Body of pancreas (tissue), 4 donors: Measurements from ENCODE around the gene ADAMTS15. TPM values are rescaled to one million over a fixed set of nuclear protein-coding genes. Genes with fewer than 3 reads are reported as not detected.

Experiments
- ATAC-seq: fragments of 150-250 bp; one replicate; pipeline ENCODE4 v1.9.1; 2016
- DNase-seq, 4 donors: peaks; one replicate each; pipeline ENCODE4 v3.0.0-alpha.2; 2019
- H3K27ac ChIP-seq, 4 donors: fragments of 200-600 bp; sonication (generic); 1 replicate in 3 of 4; 2 replicates in 1 of 4; pipeline versions ENCODE4 v1.5.1 to v1.6.1; 2016 to 2019; ENCODE audit warnings: mild to moderate bottlenecking in 1 of 4, mixed read lengths in 1 of 4, moderate library complexity in 1 of 4
- H3K27me3 ChIP-seq, 2 donors: fragments of 200-600 bp; sonication (generic); one replicate each; pipeline ENCODE4 v1.6.0; 2016; ENCODE audit warnings: mild to moderate bottlenecking in 1 of 2
- H3K36me3 ChIP-seq, 2 donors: fragments of 200-600 bp; sonication (generic); replicated peaks in 1 of 2; 2 replicates each; pipeline ENCODE4 v1.5.1; 2016; ENCODE audit warnings: low read depth in 2 of 2; ENCODE audit not compliant: insufficient read depth in 1 of 2
- H3K4me1 ChIP-seq: fragments of 200-600 bp; sonication (generic); one replicate; pipeline ENCODE4 v1.6.0; 2016
- H3K4me3 ChIP-seq, 2 donors: fragments of 200-600 bp; sonication (generic); 1 replicate in 1 of 2; 2 replicates in 1 of 2; pipeline ENCODE4 v1.5.1; 2016 to 2019
- H3K9me3 ChIP-seq, 3 donors: fragments of 200-600 bp; sonication (generic); 1 replicate in 2 of 3; 2 replicates in 1 of 3; pipeline ENCODE4 v1.5.1; 2016
- POLR2A ChIP-seq, 3 donors: fragments of 450-650 bp; IDR thresholded peaks; one replicate each; pipeline ENCODE4 v1.6.1; 2016; ENCODE audit warnings: antibody characterized with exemption in 3 of 3, mild to moderate bottlenecking in 2 of 3
- WGBS, 2 donors: methylation state at CpG; one replicate each; pipeline ENCODE4 v1.1.5; 2017; 5-methylcytosine and 5-hydroxymethylcytosine counted together
- intact Hi-C: fragments of 100-400 bp; cut with DNase I; formaldehyde crosslinking; loops from one replicate; pipeline ENCODE4 v1.15.1; 2023
- total RNA-seq, 2 donors: library from RNA; depleted of rRNA; stranded (reverse); fragments of >200 nt; gene quantifications; one replicate each; pipeline ENCODE4 v1.1.0, GENCODE V29; 2016
- TF ChIP-seq, protein P1 (sequence below), 7 experiments: fragments of 450-650 bp in 4 of 7; fragments of 200-600 bp in 3 of 7; sonication (generic) in 3 of 7; IDR thresholded peaks; one replicate each; pipeline ENCODE4 v1.5.1; 2016 to 2019; ENCODE audit warnings: antibody characterized with exemption in 7 of 7

ADAMTS15 gene
- total RNA-seq, 2 donors from 2014 or later = 0.52 to 5.3 TPM

DNA sequence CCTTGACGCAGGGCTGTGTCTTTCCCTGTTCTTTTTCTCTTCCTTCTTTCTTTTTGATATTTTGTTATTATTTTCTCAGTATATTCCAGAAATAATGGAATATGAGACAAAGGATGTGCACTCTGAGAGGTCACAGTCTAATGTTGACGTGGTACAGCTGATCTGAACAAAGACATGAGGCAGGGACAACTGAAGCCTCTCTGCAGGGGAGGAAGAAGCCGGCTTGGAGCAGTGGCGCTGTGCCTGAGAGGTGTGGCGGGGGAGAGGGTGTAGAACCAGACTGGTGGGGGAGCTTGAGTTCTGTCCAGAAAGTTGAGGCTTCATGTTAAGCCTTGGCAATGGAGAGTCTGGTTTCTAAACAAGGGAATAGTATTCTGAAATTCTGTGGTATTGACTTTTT, 34.7 kb downstream of the ADAMTS15 start:
- Histone ChIP-seq H3K36me3 (no peaks in the 10 kb centered on the region), H3K9me3 (no peaks in the 10 kb centered on the region), H3K4me3 (no peak overlapping the region), H3K4me1 (no peaks in the 10 kb centered on the region), H3K27me3 (no peaks in the 10 kb centered on the region), H3K27ac (no peak overlapping the region)
- intact Hi-C loops = no loop called here
- 85 to 88% methylated on average over 5 of the region's 5 CpGs for WGBS, 2 donors
- TF ChIP-seq POLR2A (IDR thresholded peaks at IDR 0.05) = no peak
- TF ChIP-seq, protein P1, sequence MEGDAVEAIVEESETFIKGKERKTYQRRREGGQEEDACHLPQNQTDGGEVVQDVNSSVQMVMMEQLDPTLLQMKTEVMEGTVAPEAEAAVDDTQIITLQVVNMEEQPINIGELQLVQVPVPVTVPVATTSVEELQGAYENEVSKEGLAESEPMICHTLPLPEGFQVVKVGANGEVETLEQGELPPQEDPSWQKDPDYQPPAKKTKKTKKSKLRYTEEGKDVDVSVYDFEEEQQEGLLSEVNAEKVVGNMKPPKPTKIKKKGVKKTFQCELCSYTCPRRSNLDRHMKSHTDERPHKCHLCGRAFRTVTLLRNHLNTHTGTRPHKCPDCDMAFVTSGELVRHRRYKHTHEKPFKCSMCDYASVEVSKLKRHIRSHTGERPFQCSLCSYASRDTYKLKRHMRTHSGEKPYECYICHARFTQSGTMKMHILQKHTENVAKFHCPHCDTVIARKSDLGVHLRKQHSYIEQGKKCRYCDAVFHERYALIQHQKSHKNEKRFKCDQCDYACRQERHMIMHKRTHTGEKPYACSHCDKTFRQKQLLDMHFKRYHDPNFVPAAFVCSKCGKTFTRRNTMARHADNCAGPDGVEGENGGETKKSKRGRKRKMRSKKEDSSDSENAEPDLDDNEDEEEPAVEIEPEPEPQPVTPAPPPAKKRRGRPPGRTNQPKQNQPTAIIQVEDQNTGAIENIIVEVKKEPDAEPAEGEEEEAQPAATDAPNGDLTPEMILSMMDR (IDR thresholded peaks at IDR 0.05) = no peak
- no peak for ATAC-seq
- no peak for DNase-seq

DNA sequence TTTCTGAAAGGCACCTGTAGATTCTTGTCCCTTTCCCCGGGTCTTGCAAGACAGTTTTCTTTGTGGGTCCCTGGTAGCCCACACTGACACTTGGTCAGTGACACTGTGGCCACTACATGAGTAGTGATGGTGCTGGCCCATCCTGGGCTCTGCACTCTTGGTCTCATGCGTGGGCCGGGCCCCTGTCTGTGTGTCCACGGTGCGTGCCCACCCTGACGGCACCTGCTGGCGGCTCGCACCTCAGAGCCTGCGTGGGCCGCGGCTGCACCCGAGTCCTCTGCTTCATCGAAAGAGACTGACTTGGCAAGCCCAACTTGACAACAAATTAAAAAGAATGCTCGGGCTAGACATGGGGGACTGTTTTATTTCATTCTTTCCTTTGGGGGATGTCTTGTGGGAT, 37.5 kb downstream of the ADAMTS15 start:
- Histone ChIP-seq H3K4me3 (no peak overlapping the region), H3K27ac (no peak overlapping the region), H3K4me1 (no peaks in the 10 kb centered on the region), H3K9me3 (no peaks in the 10 kb centered on the region), H3K27me3 (no peaks in the 10 kb centered on the region), H3K36me3 (no peaks in the 10 kb centered on the region)
- 91 to 95% methylated on average over 10 to 14 of the region's 14 CpGs for WGBS, 2 donors
- ATAC-seq = no peak
- intact Hi-C loops = no loop called here
- DNase-seq = no peak
- no peak for TF ChIP-seq POLR2A (IDR thresholded peaks at IDR 0.05)
- TF ChIP-seq, protein P1 (IDR thresholded peaks at IDR 0.05) = no peak

DNA sequence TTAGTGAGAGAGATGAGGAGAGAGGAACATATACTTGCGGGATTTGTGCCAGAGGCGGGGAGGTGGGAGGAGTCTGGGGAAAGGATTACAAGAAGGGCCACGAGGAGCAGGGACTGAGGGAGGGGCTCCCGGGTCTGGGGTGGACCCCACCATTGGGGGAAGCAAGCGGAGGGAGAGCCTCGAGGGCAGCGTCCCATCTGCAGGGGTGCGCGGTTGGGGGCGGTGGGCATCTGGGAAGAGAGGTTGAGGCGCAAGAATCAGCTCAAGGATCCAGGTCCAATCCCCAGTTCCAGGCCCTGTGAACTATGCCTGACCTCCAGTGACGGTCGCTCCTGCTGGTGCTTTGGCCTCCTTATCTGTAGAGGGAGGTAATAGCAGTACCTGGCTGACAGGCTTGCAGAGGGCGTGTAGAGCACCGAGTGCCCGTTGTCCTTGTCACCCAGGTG, 38.0 kb downstream of the ADAMTS15 start:
- Histone ChIP-seq H3K27ac (no peak overlapping the region), H3K36me3 (no peaks in the 10 kb centered on the region), H3K4me3 (no peak overlapping the region), H3K4me1 (no peaks in the 10 kb centered on the region), H3K9me3 (no peaks in the 10 kb centered on the region), H3K27me3 (no peaks in the 10 kb centered on the region)
- DNase-seq (no peak), ATAC-seq (no peak)
- TF ChIP-seq, protein P1 (IDR thresholded peaks at IDR 0.05) = no peak
- TF ChIP-seq POLR2A (IDR thresholded peaks at IDR 0.05) = no peak
- 81% methylated on average over 14 to 16 of the region's 16 CpGs for WGBS, 2 donors
- intact Hi-C loops = no loop called here

DNA sequence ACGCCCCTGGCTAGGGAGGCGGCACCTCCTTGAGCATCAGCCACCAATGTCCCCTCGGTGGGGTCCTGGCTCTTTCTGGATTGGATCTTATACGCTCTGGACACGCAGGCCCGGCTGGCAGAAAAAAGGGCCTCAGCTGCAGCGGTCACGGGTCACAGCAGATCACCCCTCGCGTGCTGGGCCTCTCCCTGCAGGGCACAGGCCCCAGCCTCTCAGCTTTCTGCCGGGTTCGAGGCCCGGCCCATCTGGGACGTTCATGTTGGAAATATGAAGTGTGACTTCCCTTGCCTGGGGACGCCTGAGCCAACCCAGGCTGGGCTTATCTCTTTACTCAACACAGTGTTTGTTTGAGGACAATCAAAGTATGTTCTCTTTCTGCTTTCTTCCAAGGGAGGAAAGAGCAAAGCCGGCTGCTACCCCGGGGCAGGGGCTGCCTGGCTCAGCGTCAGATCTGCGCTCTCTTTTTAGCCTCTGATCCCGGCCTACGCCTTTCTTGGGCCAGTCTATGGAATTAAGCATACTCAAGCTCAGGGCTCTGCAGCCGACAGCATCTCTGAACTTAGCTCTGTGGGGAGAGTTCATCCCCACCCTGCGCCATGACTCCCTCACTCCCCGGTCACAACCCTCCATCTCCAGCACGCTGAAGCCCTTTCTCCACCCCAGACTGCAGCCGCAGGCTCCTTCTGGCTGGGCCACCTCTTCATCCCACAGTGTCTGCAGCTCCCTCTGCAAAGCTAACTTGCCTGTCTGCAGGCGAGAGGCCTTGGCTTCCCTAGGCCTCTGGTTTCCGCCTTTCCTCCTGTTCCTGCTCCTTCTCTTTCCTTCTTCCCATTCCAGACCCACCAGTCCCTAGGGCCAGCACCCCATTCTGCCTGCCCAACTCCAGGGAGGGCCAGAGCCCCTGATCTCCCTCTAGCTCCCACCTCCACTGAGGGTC, 38.8 kb downstream of the ADAMTS15 start:
- ATAC-seq (no peak), DNase-seq (no peak)

More for the DNA sequence above, 38.8 kb downstream of the ADAMTS15 start:
- no peaks in the 10 kb centered on the region for H3K36me3 ChIP-seq
- H3K27me3 ChIP-seq = no peaks in the 10 kb centered on the region
- intact Hi-C loops = no loop called here
- no peak overlapping the region for H3K27ac ChIP-seq
- no peaks in the 10 kb centered on the region for H3K4me1 ChIP-seq
- TF ChIP-seq, protein P1 (IDR thresholded peaks at IDR 0.05) = no peak
- TF ChIP-seq POLR2A (IDR thresholded peaks at IDR 0.05) = no peak
- no peak overlapping the region for H3K4me3 ChIP-seq
- WGBS, 2 donors = 80 to 82% methylated on average over 24 to 28 of the region's 28 CpGs
- H3K9me3 ChIP-seq = no peaks in the 10 kb centered on the region
